ENCODE measurements around the gene TNFRSF12A.

DNA sequence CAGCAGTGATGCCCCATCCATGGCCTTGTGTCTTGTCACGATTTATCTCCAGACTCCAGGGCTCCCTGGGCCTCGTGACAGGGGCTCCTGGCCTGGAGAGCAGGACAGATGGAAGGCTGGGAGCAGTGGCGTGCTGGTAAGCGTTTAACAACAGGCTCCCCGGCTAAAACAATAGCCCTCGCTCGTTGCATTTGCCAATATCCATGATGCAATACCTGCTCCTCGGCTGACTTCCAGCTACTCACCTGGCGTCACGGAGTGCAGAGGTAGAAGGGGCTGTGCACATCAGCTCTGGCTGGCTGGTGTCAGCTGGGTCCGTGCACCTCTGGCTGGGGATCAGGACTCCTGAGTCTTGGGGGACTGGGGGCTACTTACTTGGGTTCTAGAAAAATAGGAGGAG, 18.1 kb downstream of the TNFRSF12A start:
- no peak for TF ChIP-seq CTCF (IDR thresholded peaks at IDR 0.05)
- no peak for TF ChIP-seq POLR2A (IDR thresholded peaks at IDR 0.05)

Measured in vagina (tissue), 2 donors.